Stomach (tissue), 9 donors: ENCODE data around the gene GPR42. TPM values are rescaled to one million over a fixed set of nuclear protein-coding genes. Genes with fewer than 3 reads are reported as not detected.

Experiments used
- DNase-seq, 2 donors: peaks; one replicate each; pipeline versions ENCODE4 v3.0.0 to v3.0.0-alpha.2; 2013 to 2019
- H3K27ac ChIP-seq, 5 donors: fragments of 200-600 bp in 4 of 5; sonication (generic) in 4 of 5; one replicate each; pipeline ENCODE4 v1.5.1; 2013 to 2019; ENCODE audit warnings: mild to moderate bottlenecking in 1 of 5, moderate library complexity in 1 of 5
- H3K27me3 ChIP-seq, 3 donors: fragments of 200-600 bp; sonication (generic); one replicate each; pipeline ENCODE4 v1.5.1; 2017 to 2019; ENCODE audit warnings: mixed run types in 1 of 3
- H3K36me3 ChIP-seq, 4 donors: fragments of 200-600 bp; sonication (generic); 1 replicate in 3 of 4; 2 replicates in 1 of 4; pipeline ENCODE4 v1.5.1; 2016 to 2019
- H3K4me1 ChIP-seq, 4 donors: fragments of 200-600 bp; sonication (generic); one replicate each; pipeline ENCODE4 v1.5.1; 2016 to 2019
- H3K4me3 ChIP-seq, 4 donors: fragments of 200-600 bp; sonication (generic) in 3 of 4; one replicate each; pipeline ENCODE4 v1.5.1; 2016 to 2019; ENCODE audit warnings: mild to moderate bottlenecking in 1 of 4
- H3K9me3 ChIP-seq, 4 donors: fragments of 200-600 bp; sonication (generic); one replicate each; pipeline ENCODE4 v1.5.1; 2016 to 2019
- CTCF ChIP-seq, 7 experiments: fragments of 450-650 bp in 4 of 7; fragments of 200-600 bp in 3 of 7; sonication (generic) in 3 of 7; IDR thresholded peaks; one replicate each; pipeline ENCODE4 v1.5.1; 2016 to 2019; ENCODE audit warnings: antibody characterized with exemption in 7 of 7, control low read depth in 2 of 7, mild to moderate bottlenecking in 1 of 7
- EP300 ChIP-seq: sonication (generic); formaldehyde crosslinking; IDR thresholded peaks from one replicate; pipeline ENCODE4 v1.6.1; 2017; ENCODE audit warnings: antibody characterized with exemption
- POLR2A ChIP-seq, 4 donors: fragments of 450-650 bp; IDR thresholded peaks; one replicate each; pipeline ENCODE4 v1.6.1; 2016; ENCODE audit warnings: antibody characterized with exemption in 4 of 4, control low read depth in 2 of 4, mild to moderate bottlenecking in 1 of 4, moderate library complexity in 1 of 4
- POLR2AphosphoS5 ChIP-seq, 3 donors: sonication (generic); formaldehyde crosslinking; IDR thresholded peaks; one replicate each; pipeline ENCODE4 v1.6.1; 2016; ENCODE audit warnings: antibody characterized with exemption in 3 of 3
- WGBS, 5 donors: extraction: QIAGEN DNeasy Blood & Tissue Kit in 3 of 5; methylation state at CpG; one replicate each; pipeline versions ENCODE4 v1.1.5 to v1.1.7; 2013 to 2018; 5-methylcytosine and 5-hydroxymethylcytosine counted together
- intact Hi-C: fragments of 100-400 bp; cut with DNase I; formaldehyde crosslinking; loops from one replicate; pipeline ENCODE4 v1.15.1; 2023; ENCODE audit warnings: low total_unique reads
- polyA plus RNA-seq, 3 donors: library from polyadenylated mRNA; stranded (reverse); fragments of 200-250 nt; gene quantifications; one replicate each; pipeline ENCODE4 v1.2.3, GENCODE V29; 2013
- total RNA-seq, 5 donors: library from RNA; depleted of rRNA; stranded (reverse); fragments of >200 nt; gene quantifications; one replicate each; pipeline versions ENCODE4 v1.1.0 to v1.2.3, GENCODE V29; 2014 to 2016
- donor health status: healthy with polysubstance abuse.
- donor health status: Bipolar disorder and iron deficiency.
- donor health status: healthy.

GPR42 gene
- total and polyA plus RNA-seq, 8 donors, result 0.19 TPM; not detected in 7

- no peaks in the 10 kb centered on the region for H3K9me3 ChIP-seq
- WGBS, 5 donors, result 70 to 81% (median 76%) methylated on average over 15 to 17 of the region's 17 CpGs
- peaks cover 0 to 23% (median 5%) of the 10 kb centered on the region in 3 donors for H3K27me3 ChIP-seq
- H3K36me3 ChIP-seq, result no peaks in the 10 kb centered on the region
- intact Hi-C loops, result no loop called here
- TF ChIP-seq EP300, result no peak
- TF ChIP-seq POLR2AphosphoS5 (IDR thresholded peaks at IDR 0.05), result no peak
- no peak for TF ChIP-seq POLR2A (IDR thresholded peaks at IDR 0.05)
- no peak for TF ChIP-seq CTCF (IDR thresholded peaks at IDR 0.05)
- no peak for DNase-seq
- H3K4me1 ChIP-seq, result peaks cover 0 to 11% (median 0%) of the 10 kb centered on the region in 4 donors
- H3K27ac ChIP-seq, result no peak overlapping the region
- no peak overlapping the region for H3K4me3 ChIP-seq
These were observed 26.3 kb upstream of the GPR42 start for GRCh38 chr19:35344511-35345031.

- Histone ChIP-seq H3K27me3 (peaks cover 0 to 32% (median 5%) of the 10 kb centered on the region in 3 donors), H3K4me1 (peaks cover 0 to 11% (median 0%) of the 10 kb centered on the region in 4 donors), H3K4me3 (no peak overlapping the region), H3K27ac (no peak overlapping the region), H3K36me3 (no peaks in the 10 kb centered on the region), H3K9me3 (no peaks in the 10 kb centered on the region)
- 38 to 63% (median 53%) methylated on average over 6 to 11 of the region's 11 CpGs for WGBS, 5 donors
- TF ChIP-seq CTCF (IDR thresholded peaks at IDR 0.05) (no peak), POLR2AphosphoS5 (IDR thresholded peaks at IDR 0.05) (no peak)
- DNase-seq, result no peak
- intact Hi-C loops, result no loop called here
These were observed 25.2 kb upstream of the GPR42 start for GRCh38 chr19:35345671-35346111.

GRCh38 chr19:35346193-35347052 is 24.4 kb upstream of the GPR42 start:
- peak; percentile 41 to 44 for DNase-seq
- peaks cover 0 to 11% (median 0%) of the 10 kb centered on the region in 4 donors for H3K4me1 ChIP-seq
- H3K27me3 ChIP-seq, result peaks cover 0 to 39% (median 5%) of the 10 kb centered on the region in 3 donors
- WGBS, 5 donors, result 54 to 64% (median 57%) methylated on average over 26 to 28 of the region's 28 CpGs
- H3K27ac ChIP-seq, result peak overlapping the region in 2 of 5 donors; percentile 64 to 68
- H3K4me3 ChIP-seq, result no peak overlapping the region
- intact Hi-C loops, result no loop called here
- TF ChIP-seq CTCF (IDR thresholded peaks at IDR 0.05), result no peak
- no peaks in the 10 kb centered on the region for H3K36me3 ChIP-seq
- no peaks in the 10 kb centered on the region for H3K9me3 ChIP-seq

GRCh38 chr19:35347171-35347929 is 23.5 kb upstream of the GPR42 start, which contains the start of gene FFAR1:
Gene FFAR1, plus strand, starts transcription at chr19:35347902. Its CDS starts 3,650 bp downstream, at chr19:35351552.
- Histone ChIP-seq H3K4me1 (peaks cover 0 to 12% (median 0%) of the 10 kb centered on the region in 4 donors), H3K4me3 (no peak within 1 kb of the TSS), H3K27me3 (peaks cover 0 to 48% (median 5%) of the 10 kb centered on the region in 3 donors), H3K36me3 (no peaks in the 10 kb centered on the region), H3K9me3 (no peaks in the 10 kb centered on the region), H3K27ac (peak within 1 kb of the TSS in 2 of 5 donors; percentile 64 to 68)
- peak in 1 of 2 donors; percentile 15 for DNase-seq
- intact Hi-C loops, result no loop called here
- WGBS, 5 donors, result 57 to 70% (median 66%) methylated on average over 18 of the region's 18 CpGs
- no peak for TF ChIP-seq CTCF (IDR thresholded peaks at IDR 0.05)
- no peak for TF ChIP-seq EP300
- TF ChIP-seq POLR2AphosphoS5 (IDR thresholded peaks at IDR 0.05), result no peak
- TF ChIP-seq POLR2A (IDR thresholded peaks at IDR 0.05), result no peak
